ENCODE data around the gene FIS1.

DNA sequence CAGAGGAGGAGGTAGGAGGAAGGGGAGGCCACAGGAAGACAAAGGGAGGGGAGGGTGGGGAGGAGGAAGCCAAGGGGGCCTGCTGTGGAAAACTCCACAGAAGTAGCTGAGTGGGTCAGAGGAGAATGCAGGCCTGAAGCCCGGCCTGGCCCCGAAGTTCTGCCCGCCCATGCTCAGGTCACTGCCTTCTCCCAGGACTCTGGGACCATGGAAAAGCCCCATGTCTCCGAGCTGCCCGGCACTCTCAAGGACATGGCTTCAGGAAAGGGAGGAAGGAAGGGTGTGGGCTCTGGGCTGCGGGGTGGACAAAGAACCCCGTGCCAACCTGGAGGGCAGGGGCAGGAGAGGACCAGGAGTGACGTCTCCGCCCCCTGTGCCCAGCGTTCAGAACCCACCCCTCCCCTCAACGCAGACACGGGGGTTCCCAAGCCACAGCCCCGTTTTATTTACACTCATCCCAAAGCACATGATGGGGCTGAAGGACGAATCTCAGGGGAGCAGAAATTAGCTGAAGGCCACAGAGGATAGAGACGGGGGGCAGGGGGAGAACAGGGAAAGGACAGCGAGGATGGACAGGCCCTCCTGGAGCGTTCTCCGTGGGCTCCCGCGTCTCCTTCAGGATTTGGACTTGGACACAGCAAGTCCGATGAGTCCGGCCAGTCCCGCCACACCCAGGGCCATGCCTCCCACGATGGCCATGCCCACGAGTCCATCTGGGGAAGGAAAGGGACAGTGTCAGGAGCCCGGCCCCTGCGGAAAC, 5.5 kb downstream of the FIS1 start:
- TF ChIP-seq, protein P1, sequence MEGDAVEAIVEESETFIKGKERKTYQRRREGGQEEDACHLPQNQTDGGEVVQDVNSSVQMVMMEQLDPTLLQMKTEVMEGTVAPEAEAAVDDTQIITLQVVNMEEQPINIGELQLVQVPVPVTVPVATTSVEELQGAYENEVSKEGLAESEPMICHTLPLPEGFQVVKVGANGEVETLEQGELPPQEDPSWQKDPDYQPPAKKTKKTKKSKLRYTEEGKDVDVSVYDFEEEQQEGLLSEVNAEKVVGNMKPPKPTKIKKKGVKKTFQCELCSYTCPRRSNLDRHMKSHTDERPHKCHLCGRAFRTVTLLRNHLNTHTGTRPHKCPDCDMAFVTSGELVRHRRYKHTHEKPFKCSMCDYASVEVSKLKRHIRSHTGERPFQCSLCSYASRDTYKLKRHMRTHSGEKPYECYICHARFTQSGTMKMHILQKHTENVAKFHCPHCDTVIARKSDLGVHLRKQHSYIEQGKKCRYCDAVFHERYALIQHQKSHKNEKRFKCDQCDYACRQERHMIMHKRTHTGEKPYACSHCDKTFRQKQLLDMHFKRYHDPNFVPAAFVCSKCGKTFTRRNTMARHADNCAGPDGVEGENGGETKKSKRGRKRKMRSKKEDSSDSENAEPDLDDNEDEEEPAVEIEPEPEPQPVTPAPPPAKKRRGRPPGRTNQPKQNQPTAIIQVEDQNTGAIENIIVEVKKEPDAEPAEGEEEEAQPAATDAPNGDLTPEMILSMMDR (IDR thresholded peaks at IDR 0.05) = no peak
- no peak for TF ChIP-seq POLR2A (IDR thresholded peaks at IDR 0.05)
